ENCODE results near the gene TSPAN14.
"Not testable (repeated sequence)": the region's sequence is repeated elsewhere in the genome, so short reads cannot be mapped to it uniquely, and the experiment has no call there.

The TSPAN14 gene

GRCh38 chr10:80528185-80528700 lies 74.1 kb downstream of the TSPAN14 start:
- no peak for TF ChIP-seq CTCF (IDR thresholded peaks at IDR 0.05; ENCODE audit: borderline replicate concordance, control extremely low read depth, extremely low read depth, insufficient read depth, missing control alignments)
- in situ Hi-C loops (cut with MboI; ENCODE audit: low sequenced_read_pairs, unreplicated experiment), result no loop called here
- DNase-seq (ENCODE audit: low spot score), result no peak

- no peak for TF ChIP-seq CTCF (IDR thresholded peaks at IDR 0.05; ENCODE audit: borderline replicate concordance, control extremely low read depth, extremely low read depth, insufficient read depth, missing control alignments)
- in situ Hi-C loops (cut with MboI; ENCODE audit: low sequenced_read_pairs, unreplicated experiment), result no loop called here
Observed at GRCh38 chr10:80528901-80529300, 74.8 kb downstream of the TSPAN14 start.

GRCh38 chr10:80529604-80530003 lies 75.5 kb downstream of the TSPAN14 start:
- in situ Hi-C loops (cut with MboI; ENCODE audit: low sequenced_read_pairs, unreplicated experiment), result no loop called here
- no peak for TF ChIP-seq CTCF (IDR thresholded peaks at IDR 0.05; ENCODE audit: borderline replicate concordance, control extremely low read depth, extremely low read depth, insufficient read depth, missing control alignments)
- DNase-seq (ENCODE audit: low spot score), result no peak

More at GRCh38 chr10:80528901-80529300, 74.8 kb downstream of the TSPAN14 start:
- no peak for DNase-seq (ENCODE audit: low spot score)

GRCh38 chr10:80530251-80530650 lies 76.1 kb downstream of the TSPAN14 start:
- in situ Hi-C loops (cut with MboI; ENCODE audit: low sequenced_read_pairs, unreplicated experiment), result no loop called here
- DNase-seq (ENCODE audit: low spot score), result no peak
- TF ChIP-seq CTCF (IDR thresholded peaks at IDR 0.05; ENCODE audit: borderline replicate concordance, control extremely low read depth, extremely low read depth, insufficient read depth, missing control alignments), result peak; percentile 5

GRCh38 chr10:80530816-80531215 lies 76.7 kb downstream of the TSPAN14 start:
- no peak for DNase-seq (ENCODE audit: low spot score)
- no peak for TF ChIP-seq CTCF (IDR thresholded peaks at IDR 0.05; ENCODE audit: borderline replicate concordance, control extremely low read depth, extremely low read depth, insufficient read depth, missing control alignments)
- in situ Hi-C loops (cut with MboI; ENCODE audit: low sequenced_read_pairs, unreplicated experiment), result no loop called here

- no peak for DNase-seq (ENCODE audit: low spot score)
- in situ Hi-C loops (cut with MboI; ENCODE audit: low sequenced_read_pairs, unreplicated experiment), result no loop called here
- TF ChIP-seq CTCF (IDR thresholded peaks at IDR 0.05; ENCODE audit: borderline replicate concordance, control extremely low read depth, extremely low read depth, insufficient read depth, missing control alignments), result no peak
Observed at GRCh38 chr10:80532571-80532970, 78.5 kb downstream of the TSPAN14 start.

- in situ Hi-C loops (cut with MboI; ENCODE audit: low sequenced_read_pairs, unreplicated experiment); DNase-seq (ENCODE audit: low spot score): not testable (repeated sequence)
Observed at GRCh38 chr10:80534059-80534458, 79.9 kb downstream of the TSPAN14 start.

- in situ Hi-C loops (cut with MboI; ENCODE audit: low sequenced_read_pairs, unreplicated experiment); DNase-seq (ENCODE audit: low spot score): not testable (repeated sequence)
Observed at GRCh38 chr10:80534646-80535045, 80.5 kb downstream of the TSPAN14 start.

Measured in GM13976 (cell line).